Mesenchymal stem cell (in vitro differentiated cells and primary cell): ENCODE measurements around the gene SRC.

ENCODE experiments used
- DNase-seq: peaks from one replicate; pipeline ENCODE4 v3.0.0-alpha.2; 2013
- H2AFZ ChIP-seq: one replicate; pipeline ENCODE4 v1.6.1; 2013; ENCODE audit warnings: low read depth, mild to moderate bottlenecking, control low read depth, inconsistent platforms, low read length, moderate library complexity
- H2AK5ac ChIP-seq: 2 replicates; pipeline ENCODE4 v1.6.1; 2013; ENCODE audit warnings: low read length, moderate library complexity, mild to moderate bottlenecking, inconsistent platforms; ENCODE audit not compliant: severe bottlenecking
- H2BK120ac ChIP-seq: one replicate; pipeline ENCODE4 v1.6.1; 2013; ENCODE audit warnings: low read depth, mild to moderate bottlenecking, inconsistent platforms, low read length, moderate library complexity
- H2BK12ac ChIP-seq, 2 experiments: one replicate each; pipeline ENCODE4 v1.6.1; 2013; ENCODE audit warnings: inconsistent platforms in 2 of 2, low read length in 2 of 2, mild to moderate bottlenecking in 2 of 2, moderate library complexity in 2 of 2, control low read depth in 1 of 2
- H2BK15ac ChIP-seq: one replicate; pipeline ENCODE4 v1.6.1; 2013; ENCODE audit warnings: mild to moderate bottlenecking, low read depth, inconsistent platforms; ENCODE audit not compliant: poor library complexity, severe bottlenecking
- H2BK5ac ChIP-seq: 2 replicates; pipeline ENCODE4 v1.6.1; 2013; ENCODE audit warnings: low read depth, mild to moderate bottlenecking, low read length, control low read depth, inconsistent platforms; ENCODE audit not compliant: poor library complexity, severe bottlenecking
- H3K14ac ChIP-seq, 2 experiments: one replicate each; pipeline ENCODE4 v1.6.1; 2013; ENCODE audit warnings: inconsistent platforms in 2 of 2, low read length in 2 of 2, control low read depth in 1 of 2, mild to moderate bottlenecking in 1 of 2, moderate library complexity in 1 of 2
- H3K18ac ChIP-seq, 2 experiments: one replicate each; pipeline ENCODE4 v1.6.1; 2013; ENCODE audit warnings: inconsistent platforms in 2 of 2, low read length in 2 of 2, control low read depth in 1 of 2, low read depth in 1 of 2, mild to moderate bottlenecking in 1 of 2
- H3K23ac ChIP-seq, 2 experiments: one replicate each; pipeline ENCODE4 v1.6.1; 2013; ENCODE audit warnings: inconsistent platforms in 2 of 2, low read length in 2 of 2, mild to moderate bottlenecking in 2 of 2, moderate library complexity in 2 of 2, control low read depth in 1 of 2
- H3K27ac ChIP-seq: 2 replicates; pipeline ENCODE4 v1.5.1; 2013; ENCODE audit warnings: mild to moderate bottlenecking, moderate library complexity, low read length, control low read depth, inconsistent platforms; ENCODE audit not compliant: poor library complexity, severe bottlenecking
- H3K27me3 ChIP-seq, 2 experiments: 2 replicates each; pipeline versions ENCODE4 v1.6.1 to v1.7.0; 2013; ENCODE audit warnings: low read length in 2 of 2, mild to moderate bottlenecking in 2 of 2, moderate library complexity in 2 of 2, control low read depth in 1 of 2, inconsistent platforms in 1 of 2; ENCODE audit not compliant: control insufficient read depth in 1 of 2, insufficient read depth in 1 of 2
- H3K36me3 ChIP-seq, 2 experiments: 2 replicates each; pipeline versions ENCODE4 v1.6.1 to v1.7.0; 2013; ENCODE audit warnings: low read length in 2 of 2, control low read depth in 1 of 2, inconsistent platforms in 1 of 2, low read depth in 1 of 2, mild to moderate bottlenecking in 1 of 2; ENCODE audit not compliant: insufficient read depth in 2 of 2, control insufficient read depth in 1 of 2
- H3K4ac ChIP-seq, 2 experiments: one replicate each; pipeline ENCODE4 v1.6.1; 2013; ENCODE audit warnings: inconsistent platforms in 2 of 2, low read length in 2 of 2, mild to moderate bottlenecking in 2 of 2, moderate library complexity in 2 of 2, control low read depth in 1 of 2, low read depth in 1 of 2
- H3K4me1 ChIP-seq: 2 replicates; pipeline ENCODE4 v1.6.1; 2013; ENCODE audit warnings: low read depth, low read length, control low read depth; ENCODE audit not compliant: control insufficient read depth, insufficient read depth
- H3K4me2 ChIP-seq: 2 replicates; pipeline ENCODE4 v1.6.1; 2013; ENCODE audit warnings: low read length, mild to moderate bottlenecking, inconsistent platforms; ENCODE audit not compliant: poor library complexity, severe bottlenecking
- H3K4me3 ChIP-seq, 2 experiments: 2 replicates each; pipeline versions ENCODE4 v1.5.1 to v1.7.0; 2013; ENCODE audit warnings: low read length in 2 of 2, mild to moderate bottlenecking in 2 of 2, control low read depth in 1 of 2, low read depth in 1 of 2; ENCODE audit not compliant: insufficient read depth in 1 of 2
- H3K79me1 ChIP-seq: replicated peaks from 2 replicates; pipeline ENCODE4 v1.6.1; 2013; ENCODE audit warnings: mild to moderate bottlenecking, control low read depth, low read length, inconsistent platforms; ENCODE audit not compliant: poor library complexity, severe bottlenecking
- H3K9ac ChIP-seq: 2 replicates; pipeline ENCODE4 v1.7.0; 2013; ENCODE audit warnings: mild to moderate bottlenecking, low read length, moderate library complexity
- H3K9me3 ChIP-seq: 2 replicates; pipeline ENCODE4 v1.7.0; 2013; ENCODE audit warnings: mild to moderate bottlenecking, low read length; ENCODE audit not compliant: control insufficient read depth
- H4K8ac ChIP-seq: one replicate; pipeline ENCODE4 v1.6.1; 2013; ENCODE audit warnings: inconsistent platforms, mild to moderate bottlenecking, low read length, moderate library complexity
- H4K91ac ChIP-seq: one replicate; pipeline ENCODE4 v1.6.1; 2013; ENCODE audit warnings: mild to moderate bottlenecking, low read length, inconsistent platforms
- WGBS: methylation state at CpG from one replicate; pipeline ENCODE4 v1.1.7; 2013; ENCODE audit warnings: mixed read lengths; 5-methylcytosine and 5-hydroxymethylcytosine counted together

Gene SRC

GRCh38 chr20:37325206-37325605 lies 20.7 kb upstream of the SRC start:
- no peak overlapping the region for H3K27ac ChIP-seq
- H2BK5ac ChIP-seq: no peak overlapping the region
- no peak overlapping the region for H3K4me2 ChIP-seq
- H3K36me3 ChIP-seq: no peaks in the 10 kb centered on the region
- no peaks in the 10 kb centered on the region for H3K27me3 ChIP-seq
- H3K18ac ChIP-seq: no peak overlapping the region
- no peak for DNase-seq
- no peak overlapping the region for H4K91ac ChIP-seq
- H2BK12ac ChIP-seq: no peak overlapping the region
- WGBS: 77% methylated on average over 4 of the region's 7 CpGs
- H3K4me1 ChIP-seq: no peaks in the 10 kb centered on the region
- no peak overlapping the region for H2BK15ac ChIP-seq
- H3K4ac ChIP-seq: no peak overlapping the region
- no peak overlapping the region for H2BK120ac ChIP-seq
- no peak overlapping the region for H4K8ac ChIP-seq
- no peak overlapping the region for H2AFZ ChIP-seq
- H3K9me3 ChIP-seq: peaks cover 3% of the 10 kb centered on the region
- H3K23ac ChIP-seq: no peak overlapping the region
- no peak overlapping the region for H3K14ac ChIP-seq
- no peaks in the 10 kb centered on the region for H3K79me1 ChIP-seq
- no peak overlapping the region for H3K9ac ChIP-seq
- no peak overlapping the region for H3K4me3 ChIP-seq
- no peak overlapping the region for H2AK5ac ChIP-seq

- no peaks in the 10 kb centered on the region for H3K79me1 ChIP-seq
- no peak overlapping the region for H3K4me2 ChIP-seq
- no peak for DNase-seq
- H2BK120ac ChIP-seq: no peak overlapping the region
- H3K9me3 ChIP-seq: peaks cover 3% of the 10 kb centered on the region
- no peak overlapping the region for H4K91ac ChIP-seq
- H3K14ac ChIP-seq: no peak overlapping the region
- H2BK12ac ChIP-seq: no peak overlapping the region
- no peaks in the 10 kb centered on the region for H3K36me3 ChIP-seq
- H2AK5ac ChIP-seq: no peak overlapping the region
- no peaks in the 10 kb centered on the region for H3K27me3 ChIP-seq
- 89% methylated on average over 2 of the region's 2 CpGs for WGBS
- peak overlapping the region; percentile 85 for H3K9ac ChIP-seq
- no peak overlapping the region for H3K23ac ChIP-seq
- no peaks in the 10 kb centered on the region for H3K4me1 ChIP-seq
- H2BK5ac ChIP-seq: no peak overlapping the region
- no peak overlapping the region for H2BK15ac ChIP-seq
- no peak overlapping the region for H4K8ac ChIP-seq
- no peak overlapping the region for H2AFZ ChIP-seq
- H3K27ac ChIP-seq: no peak overlapping the region
- H3K18ac ChIP-seq: no peak overlapping the region
- no peak overlapping the region for H3K4ac ChIP-seq
- H3K4me3 ChIP-seq: no peak overlapping the region
Measured at GRCh38 chr20:37326666-37327065, 19.3 kb upstream of the SRC start.

DNA sequence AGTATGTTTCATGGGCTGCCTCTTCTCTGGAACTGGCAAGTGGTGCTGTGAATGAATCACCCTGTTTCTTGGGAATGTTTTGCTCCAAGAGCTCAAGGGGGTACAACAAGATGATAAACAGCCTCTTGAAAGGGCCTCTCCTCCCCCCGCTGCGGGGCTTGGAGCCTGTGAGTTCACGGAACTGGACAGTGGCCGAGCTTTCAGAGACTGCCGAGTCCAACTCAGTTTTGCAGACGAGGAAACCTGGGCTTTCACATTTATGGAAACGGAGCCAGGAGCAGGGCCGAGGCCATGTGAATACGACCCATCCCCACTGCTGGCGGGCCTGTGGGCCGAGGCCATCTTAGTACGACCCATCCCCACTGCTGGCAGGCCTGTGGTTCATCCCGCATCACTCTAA lies 18.2 kb upstream of the SRC start:
- peak overlapping the region; percentile 85 for H3K9ac ChIP-seq
- H2AK5ac ChIP-seq: no peak overlapping the region
- H3K23ac ChIP-seq: no peak overlapping the region
- peak overlapping the region; percentile 70 for H4K8ac ChIP-seq
- peak overlapping the region; percentile 44 to 76 for H3K18ac ChIP-seq
- H3K4me3 ChIP-seq: peak overlapping the region in 1 of 2 experiments; percentile 43
- H3K36me3 ChIP-seq: no peaks in the 10 kb centered on the region
- no peak overlapping the region for H2BK15ac ChIP-seq
- peak overlapping the region; percentile 11 to 60 for H2BK12ac ChIP-seq
- H3K4me2 ChIP-seq: no peak overlapping the region
- 19% methylated on average over 13 of the region's 13 CpGs for WGBS
- no peaks in the 10 kb centered on the region for H3K27me3 ChIP-seq
- peak overlapping the region in 1 of 2 experiments; percentile 29 for H3K4ac ChIP-seq
- peak overlapping the region; percentile 21 for H2BK120ac ChIP-seq
- no peak overlapping the region for H2AFZ ChIP-seq
- H3K14ac ChIP-seq: no peak overlapping the region
- H3K79me1 ChIP-seq: no peaks in the 10 kb centered on the region
- H3K4me1 ChIP-seq: peaks cover 6% of the 10 kb centered on the region
- peak overlapping the region; percentile 23 for H4K91ac ChIP-seq
- H2BK5ac ChIP-seq: no peak overlapping the region
- DNase-seq: peak; percentile 93
- no peak overlapping the region for H3K27ac ChIP-seq
- H3K9me3 ChIP-seq: no peaks in the 10 kb centered on the region

DNA sequence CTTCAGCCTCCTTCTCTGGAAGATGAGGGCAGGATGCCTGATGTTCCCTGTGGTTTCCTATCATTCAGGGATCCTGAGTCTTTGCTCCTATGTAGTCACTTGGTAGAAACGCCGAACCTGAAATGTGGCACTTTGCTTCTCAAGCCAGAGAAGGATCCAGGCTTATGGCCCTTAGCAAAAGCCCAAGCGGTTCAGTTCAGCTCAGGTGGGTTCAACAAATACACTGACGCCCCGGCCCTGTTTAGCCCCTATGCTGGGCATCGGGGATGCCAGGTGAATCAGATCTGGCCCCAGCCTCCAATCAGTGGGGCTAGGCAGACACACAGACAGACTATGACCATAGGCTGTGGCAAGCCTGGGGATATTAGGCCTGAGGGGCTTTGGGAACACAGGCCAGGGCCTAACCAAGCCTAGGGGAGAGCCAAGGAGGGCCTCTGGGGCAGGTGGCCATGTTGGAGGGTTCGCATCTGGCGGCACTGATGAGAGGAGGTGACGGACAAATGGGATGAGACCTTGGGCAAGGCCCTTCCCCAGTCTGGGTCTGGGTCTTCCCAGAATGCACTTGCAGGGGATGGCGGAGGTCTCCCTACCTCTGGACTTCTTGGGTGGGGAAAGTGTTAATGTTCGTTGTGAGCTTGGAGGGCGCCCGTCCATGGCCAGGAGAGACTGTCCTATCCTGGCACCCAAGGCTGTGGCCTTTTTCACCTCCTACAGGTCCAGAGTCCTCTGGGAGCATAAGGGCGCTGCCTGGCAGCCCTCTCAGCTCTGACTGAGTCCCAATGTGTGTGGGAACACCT lies 17.6 kb upstream of the SRC start:
- Histone ChIP-seq H2BK15ac (peak overlapping the region; percentile 65), H3K27ac (no peak overlapping the region), H2AK5ac (no peak overlapping the region), H3K27me3 (no peaks in the 10 kb centered on the region), H2BK12ac (peak overlapping the region; percentile 42 to 89), H2BK5ac (no peak overlapping the region), H3K4me1 (peaks cover 6% of the 10 kb centered on the region), H3K4ac (peak overlapping the region in 1 of 2 experiments; percentile 29), H3K14ac (no peak overlapping the region), H3K9ac (peak overlapping the region; percentile 85), H3K4me2 (no peak overlapping the region), H3K23ac (no peak overlapping the region), H2BK120ac (peak overlapping the region; percentile 21), H2AFZ (no peak overlapping the region), H3K18ac (peak overlapping the region; percentile 44 to 76), H3K4me3 (peak overlapping the region in 1 of 2 experiments; percentile 43), H3K9me3 (no peaks in the 10 kb centered on the region), H3K36me3 (no peaks in the 10 kb centered on the region), H4K91ac (peak overlapping the region; percentile 84), H4K8ac (peak overlapping the region; percentile 70), H3K79me1 (no peaks in the 10 kb centered on the region)
- no peak for DNase-seq
- 93% methylated on average over 14 of the region's 14 CpGs for WGBS
